HUDEP-2 (cell line): Measurements from ENCODE around the gene ANKRD42.

Experiments used
- DNase-seq, 76 experiments: peaks; one replicate each; lab custom pipeline; 2025; ENCODE audit not compliant: unreplicated experiment in 76 of 76; lab: John Stamatoyannopoulos, UW

The ANKRD42 gene

DNA sequence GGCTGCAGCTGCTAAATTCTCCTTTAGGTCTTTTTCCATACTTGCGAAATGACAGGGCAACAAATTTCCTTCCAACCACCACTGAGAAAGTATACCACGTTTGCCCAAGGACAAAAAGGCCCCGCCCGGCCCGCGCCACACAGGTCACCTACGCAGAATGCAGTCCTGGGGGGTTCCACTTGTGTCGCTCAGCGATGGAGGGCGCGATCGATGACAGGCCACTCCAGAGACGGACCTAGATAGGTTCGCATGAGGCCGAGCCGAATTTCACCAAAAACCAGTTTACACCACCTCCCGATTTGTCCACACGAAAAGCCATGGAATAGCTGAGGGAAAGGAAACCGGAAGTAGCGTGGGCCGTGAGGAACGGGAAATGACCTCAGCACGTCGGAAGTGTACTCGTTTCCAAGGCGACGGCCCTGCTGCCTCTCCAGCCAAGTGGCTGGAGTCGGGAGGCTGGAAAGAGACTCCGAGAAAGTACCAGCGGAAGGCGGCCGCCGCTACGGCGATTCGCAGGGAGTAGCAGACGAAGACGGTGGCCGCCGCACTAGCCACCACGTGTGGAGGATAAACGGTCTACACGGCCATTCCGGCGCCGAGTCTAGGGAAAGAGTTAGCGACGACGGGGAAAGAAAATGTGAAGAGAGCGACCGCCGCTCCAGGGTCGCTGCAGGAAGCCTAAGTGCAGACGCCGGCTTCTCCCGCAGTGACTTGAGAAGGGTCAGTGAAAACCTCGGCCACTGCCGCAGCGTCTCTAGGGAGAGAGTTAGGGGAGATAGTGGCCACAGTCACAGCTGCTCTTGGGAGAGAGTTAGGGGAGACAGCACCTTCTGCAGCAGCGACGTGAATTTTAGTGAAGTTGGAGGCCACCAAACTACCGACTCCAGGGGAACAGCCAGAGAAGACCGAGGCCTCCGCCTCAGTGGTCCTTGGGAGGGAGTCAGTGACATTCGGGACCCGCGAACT is at the start of gene ANKRD42:
ANKRD42 (plus strand) TSS at position 398 of the 966 bp plus-strand sequence. CDS start 959 bp downstream, outside the sequence.
- DNase-seq, result peak in 75 of 76 experiments; percentile 34 to 91 (median 78)

GRCh38 chr11:83147895-83148294 is 45.6 kb upstream of the ANKRD42 start:
- no peak for DNase-seq

GRCh38 chr11:83150450-83150849 is 43.1 kb upstream of the ANKRD42 start:
- peak in 1 of 76 experiments; percentile 12 for DNase-seq

GRCh38 chr11:83151274-83151977 is 42.1 kb upstream of the ANKRD42 start:
- DNase-seq, result peak in 73 of 76 experiments; percentile 13 to 83 (median 53)

DNA sequence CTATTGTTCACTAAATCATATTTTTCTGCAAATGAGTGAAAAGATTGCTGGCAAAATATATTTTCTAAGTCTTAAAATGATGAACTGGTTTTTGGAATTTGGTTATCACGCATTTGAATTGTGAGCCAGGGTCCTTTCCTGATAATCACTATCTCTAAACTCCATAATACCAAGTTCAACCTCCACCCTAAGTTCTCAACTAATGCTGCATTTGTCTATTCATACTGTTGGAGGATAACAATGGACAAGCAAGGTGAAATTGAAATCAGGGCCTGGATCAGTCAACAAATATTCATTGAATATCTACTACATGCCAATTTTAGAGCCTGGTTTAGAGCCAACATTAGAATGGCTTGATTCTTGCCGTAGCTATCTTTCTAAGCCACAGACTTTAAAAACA is 41.2 kb upstream of the ANKRD42 start:
- DNase-seq, result peak in 18 of 76 experiments; percentile 11 to 59 (median 30)

GRCh38 chr11:83153764-83154163 is 39.7 kb upstream of the ANKRD42 start:
- DNase-seq, result no peak

DNA sequence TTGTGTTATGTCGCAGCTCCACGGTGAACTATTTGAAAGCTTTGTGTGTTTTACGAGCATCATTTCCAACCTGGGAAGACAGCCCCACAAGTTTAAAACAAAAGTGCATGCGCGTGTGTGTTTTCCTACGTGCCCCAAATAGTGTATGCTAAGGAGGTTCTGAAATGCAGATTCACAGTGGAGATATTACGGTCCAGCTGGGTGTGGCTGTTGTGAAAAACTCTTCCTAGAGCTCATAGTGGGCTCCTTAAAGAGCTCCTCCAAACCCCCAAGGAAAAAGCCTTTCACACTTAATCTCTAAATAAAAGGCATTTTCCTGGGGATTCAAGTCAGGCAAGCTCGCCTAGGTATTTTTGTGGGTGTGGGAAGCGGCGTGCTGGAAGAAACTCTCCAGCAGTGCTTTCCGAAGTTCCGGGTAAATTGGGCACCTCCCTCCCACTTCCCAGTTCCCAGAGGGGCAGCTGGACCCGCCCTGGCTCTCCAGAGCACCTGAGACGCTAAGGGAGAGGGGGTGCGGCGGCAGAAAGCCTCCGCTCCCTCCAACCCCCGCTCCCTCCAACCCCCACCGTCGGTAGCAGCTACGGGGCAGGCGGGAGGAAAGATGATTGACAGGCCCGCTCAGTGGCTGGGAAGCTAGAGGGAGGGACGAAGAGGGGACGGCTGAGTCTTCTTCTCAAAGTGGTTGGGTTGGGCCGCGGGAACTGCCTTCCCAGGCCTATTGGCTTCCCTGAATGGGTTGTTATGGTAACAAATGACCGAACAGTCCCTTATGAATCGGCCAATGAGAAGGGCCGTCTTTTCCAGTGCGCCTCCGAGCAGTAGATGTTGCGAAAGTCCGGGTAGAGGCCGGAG is 37.1 kb upstream of the ANKRD42 start:
- DNase-seq, result peak in 75 of 76 experiments; percentile 31 to 100 (median 98)

- peak in 4 of 76 experiments; percentile 64 to 100 (median 91) for DNase-seq
Measured at GRCh38 chr11:83156996-83157593, 36.4 kb upstream of the ANKRD42 start, which contains the start of gene PCF11. PCF11 (plus strand) TSS chr11:83157131; CDS start chr11:83157440, 309 bp downstream.

DNA sequence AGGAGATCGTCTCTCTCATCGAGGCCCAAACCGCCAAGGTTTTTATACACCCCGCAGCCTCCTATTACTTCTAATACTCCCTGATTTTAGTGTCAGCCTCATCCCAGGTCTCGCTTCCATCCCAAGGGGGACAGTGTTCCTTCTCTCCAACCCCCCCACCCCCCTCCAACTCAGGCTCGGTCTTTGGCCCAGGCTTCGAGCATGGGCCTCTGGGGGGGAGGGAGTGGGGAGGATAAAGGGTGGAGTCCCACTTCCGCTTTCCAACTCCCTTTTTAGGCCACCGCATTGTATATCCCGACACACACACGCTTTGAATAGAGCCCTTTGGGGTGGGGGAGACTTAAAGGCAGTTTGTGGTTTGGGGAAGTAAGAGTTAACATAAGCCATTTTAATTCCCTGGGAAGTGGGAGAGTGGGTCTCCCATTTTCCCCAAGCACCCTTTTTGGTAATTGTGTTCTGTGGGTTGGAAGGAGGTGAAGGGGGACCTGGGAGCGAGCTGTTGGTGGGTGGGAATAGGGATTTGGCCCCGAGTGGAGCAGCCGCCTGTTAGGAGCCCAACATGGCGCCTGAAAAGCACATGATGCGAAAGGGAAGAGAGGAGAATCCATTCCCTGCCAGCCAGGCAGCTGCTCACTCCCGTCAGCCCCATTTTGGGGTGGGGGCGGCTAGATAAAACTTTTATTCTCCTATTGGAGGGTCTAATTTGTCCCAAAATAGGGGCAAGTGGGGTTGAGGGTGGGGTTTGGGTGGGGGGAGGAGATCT is 35.7 kb upstream of the ANKRD42 start:
- DNase-seq, result peak in 72 of 76 experiments; percentile 13 to 73 (median 54)

- DNase-seq, result peak in 3 of 76 experiments; percentile 53 to 59 (median 56)
Measured at GRCh38 chr11:83158357-83158786, 35.1 kb upstream of the ANKRD42 start.

DNA sequence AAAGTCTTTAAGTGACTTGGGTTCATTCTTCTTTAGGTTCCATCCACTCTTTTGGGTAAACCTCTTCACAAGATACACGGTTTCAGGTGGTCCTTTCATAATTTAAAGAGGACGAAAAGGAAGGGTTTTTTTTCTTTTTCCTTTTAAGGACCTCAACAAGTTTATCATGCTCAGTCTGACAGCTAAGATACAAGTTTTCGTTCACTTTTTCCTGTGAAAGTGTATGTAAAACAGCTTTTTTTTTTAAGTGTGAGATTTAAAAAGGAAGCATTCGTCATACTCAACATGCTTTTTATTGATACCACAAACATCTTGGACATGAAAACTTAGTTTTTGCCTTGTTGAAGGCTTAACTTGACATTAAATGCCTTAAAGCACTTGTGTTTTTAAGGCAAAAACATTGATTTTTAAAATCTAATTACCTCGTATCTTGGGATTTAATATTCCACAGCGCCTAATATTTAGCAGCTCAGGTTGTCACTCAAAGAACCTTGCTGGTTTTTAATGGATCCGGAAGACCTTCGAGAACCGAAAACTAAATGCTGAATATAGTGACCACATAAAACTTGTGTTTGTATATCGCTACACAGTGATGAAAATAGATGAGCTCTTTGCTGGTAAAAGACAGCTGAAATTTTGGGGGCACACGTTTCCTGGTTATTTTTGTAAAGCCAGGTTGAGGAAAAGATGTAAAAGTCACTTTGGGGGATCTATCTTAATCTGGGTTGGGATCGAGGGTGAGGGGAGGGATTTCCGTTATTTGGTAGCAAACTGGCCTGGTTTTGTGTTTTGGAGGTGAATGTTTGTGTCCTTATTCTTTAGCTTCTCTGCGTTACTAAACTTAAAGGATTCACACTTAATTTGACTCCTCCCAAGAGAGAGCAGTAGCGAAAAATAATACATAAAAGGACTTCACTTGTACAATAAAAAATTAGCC is 34.3 kb upstream of the ANKRD42 start:
- DNase-seq, result no peak

DNA sequence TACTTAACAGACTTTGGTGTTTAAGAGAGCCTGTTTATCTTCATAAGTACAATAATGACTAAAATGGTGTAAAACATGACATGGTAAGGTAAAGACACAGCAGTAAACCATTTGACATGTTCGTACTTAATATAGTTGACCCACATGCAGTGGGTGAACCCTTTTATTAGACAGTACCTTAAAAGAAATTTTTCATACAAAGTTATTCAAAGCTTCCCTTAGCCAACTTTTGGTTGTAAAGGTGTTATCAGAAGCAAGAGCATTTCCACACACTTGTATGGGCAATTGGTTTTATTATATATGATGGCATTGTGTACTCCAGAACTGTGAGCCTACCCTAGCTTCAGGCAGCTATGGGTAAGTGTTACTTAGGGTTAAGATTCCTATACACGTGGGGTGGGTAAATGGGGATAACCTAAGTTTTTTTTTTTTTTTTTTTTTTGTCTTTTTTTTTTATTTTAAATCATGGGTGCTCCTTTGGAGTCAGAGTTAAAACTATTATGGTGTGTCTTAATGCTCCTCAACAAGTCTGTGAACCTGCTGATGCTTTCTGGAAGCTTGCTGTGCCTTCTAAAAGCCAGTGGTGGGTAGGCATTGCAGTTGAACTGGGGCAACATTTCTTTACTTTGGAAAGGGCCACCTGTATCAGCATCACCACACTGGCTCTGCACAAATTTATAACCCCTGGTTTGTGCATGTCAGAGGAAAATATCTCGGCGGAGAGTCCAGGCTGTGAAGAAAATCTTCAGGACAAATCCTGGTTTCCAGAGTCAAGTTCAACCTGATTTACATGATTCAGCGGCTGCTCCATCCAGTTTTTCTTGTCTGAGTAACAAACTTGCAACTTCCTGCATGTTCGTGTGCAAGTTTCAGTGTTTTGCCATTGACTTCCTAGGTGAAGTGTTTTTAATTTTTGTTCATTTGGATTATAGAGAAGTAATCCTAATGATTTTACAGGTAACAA is 33.3 kb upstream of the ANKRD42 start:
- peak in 4 of 76 experiments; percentile 14 to 33 (median 20) for DNase-seq

- no peak for DNase-seq
Measured at GRCh38 chr11:83161610-83162199, 31.8 kb upstream of the ANKRD42 start.

DNA sequence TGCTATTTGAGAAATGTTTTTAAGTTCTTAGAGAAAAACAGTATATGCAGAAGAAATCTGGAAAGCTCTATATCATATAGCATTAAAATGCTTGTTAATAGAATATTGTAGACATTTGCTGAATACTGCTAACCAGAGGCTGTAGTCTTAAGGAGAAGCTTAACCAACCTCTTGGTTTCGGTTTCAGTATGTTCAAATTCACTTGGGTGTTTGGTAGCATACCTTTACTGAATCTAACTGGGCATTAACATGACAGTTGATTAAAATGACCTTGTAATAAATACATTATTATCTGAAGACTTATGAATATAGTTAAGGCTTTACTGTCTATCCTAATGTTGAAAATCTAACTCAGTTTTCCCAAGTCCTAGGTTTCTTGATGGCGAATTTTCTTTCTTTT is 31.1 kb upstream of the ANKRD42 start:
- DNase-seq, result no peak

GRCh38 chr11:83166193-83166866 is 27.2 kb upstream of the ANKRD42 start:
- no peak for DNase-seq

GRCh38 chr11:83168756-83169155 is 24.8 kb upstream of the ANKRD42 start:
- DNase-seq, result no peak
